Omental fat pad (tissue), 4 donors: ENCODE measurements around the gene NEK1. TPM values are rescaled to one million over a fixed set of nuclear protein-coding genes. Genes with fewer than 3 reads are reported as not detected.

ENCODE experiments used
- ATAC-seq: fragments of 150-250 bp; one replicate; pipeline ENCODE4 v1.9.1; 2016; ENCODE audit warnings: mild to moderate bottlenecking, moderate library complexity; ENCODE audit not compliant: low FRiP score
- DNase-seq: peaks from one replicate; pipeline ENCODE4 v3.0.0-alpha.2; 2019; ENCODE audit warnings: low spot score
- CTCF ChIP-seq, 3 donors: fragments of 450-650 bp; IDR thresholded peaks; one replicate each; pipeline ENCODE4 v1.5.1; 2016 to 2017; ENCODE audit warnings: antibody characterized with exemption in 3 of 3, mild to moderate bottlenecking in 3 of 3, moderate library complexity in 2 of 3
- total RNA-seq, 4 donors: library from RNA; depleted of rRNA; stranded (reverse); fragments of >200 nt; gene quantifications; one replicate each; pipeline ENCODE4 v1.1.0, GENCODE V29; 2016

The NEK1 gene
- total RNA-seq, 4 donors from 2014 or later, result 7.0 to 13.4 (median 9.8) TPM

GRCh38 chr4:169644802-169645201, 32.4 kb upstream of the NEK1 start:
- no peak for DNase-seq

DNA sequence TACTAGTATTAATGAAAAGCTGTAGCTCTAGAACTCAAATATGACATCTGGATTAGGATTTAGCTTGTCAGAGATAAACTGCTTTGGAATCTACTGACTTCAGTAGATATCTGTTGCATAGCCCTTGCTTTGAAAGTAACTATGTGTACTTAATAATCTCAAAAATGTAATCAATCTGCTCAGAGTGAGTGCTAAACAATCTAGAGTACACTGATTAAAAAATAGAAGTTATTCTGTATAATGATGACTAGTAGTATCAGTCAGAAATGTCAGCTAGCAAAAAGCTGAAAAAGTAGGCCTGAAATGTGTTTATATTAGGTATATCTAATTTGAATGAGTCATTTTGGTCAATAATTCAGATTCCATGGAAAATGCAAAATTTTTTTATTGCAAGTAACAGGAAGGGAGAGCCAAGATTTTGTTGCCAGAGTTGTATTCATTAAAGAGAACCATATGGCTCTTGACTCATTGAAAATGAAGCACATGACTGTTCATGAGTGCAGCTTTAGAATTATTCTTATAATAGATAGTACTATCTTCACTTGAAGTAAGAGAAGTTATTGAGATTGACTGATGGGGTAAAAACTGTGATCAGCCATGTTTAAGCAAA, 28.0 kb upstream of the NEK1 start:
- DNase-seq (no peak), ATAC-seq (no peak)
- no peak for TF ChIP-seq CTCF (IDR thresholded peaks at IDR 0.05)

More at GRCh38 chr4:169644802-169645201, 32.4 kb upstream of the NEK1 start:
- ATAC-seq, result no peak
- no peak for TF ChIP-seq CTCF (IDR thresholded peaks at IDR 0.05)

GRCh38 chr4:169634975-169635374, 22.6 kb upstream of the NEK1 start:
- ATAC-seq (no peak), DNase-seq (no peak)
- no peak for TF ChIP-seq CTCF (IDR thresholded peaks at IDR 0.05)

- ATAC-seq, result no peak
- no peak for TF ChIP-seq CTCF (IDR thresholded peaks at IDR 0.05)
- DNase-seq, result no peak
Measured at GRCh38 chr4:169632896-169633295, 20.5 kb upstream of the NEK1 start.

- TF ChIP-seq CTCF (IDR thresholded peaks at IDR 0.05), result no peak
- DNase-seq (no peak), ATAC-seq (no peak)
Measured at GRCh38 chr4:169630069-169630468, 17.7 kb upstream of the NEK1 start.

DNA sequence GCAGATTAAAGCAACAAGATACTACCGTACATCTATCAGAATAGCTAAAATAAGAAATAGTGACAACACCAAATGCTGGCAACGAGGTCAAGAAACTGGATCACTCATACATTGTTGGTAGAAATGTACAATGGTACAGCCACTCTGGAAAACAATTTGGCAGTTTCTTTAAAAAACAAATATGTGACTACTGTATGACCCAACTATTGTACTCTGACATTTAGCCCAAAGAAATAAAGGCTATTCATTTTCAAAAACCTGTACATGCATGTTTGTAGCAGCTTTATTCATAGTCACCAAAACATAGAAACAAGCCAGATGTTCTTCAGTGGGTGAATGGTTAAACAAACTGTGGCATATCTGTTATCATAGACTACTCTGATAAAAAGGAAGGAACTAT, 16.2 kb upstream of the NEK1 start:
- no peak for TF ChIP-seq CTCF (IDR thresholded peaks at IDR 0.05)
- no peak for DNase-seq
- ATAC-seq, result no peak

- no peak for TF ChIP-seq CTCF (IDR thresholded peaks at IDR 0.05)
- ATAC-seq, result no peak
- DNase-seq, result no peak
Measured at GRCh38 chr4:169627307-169627706, 14.9 kb upstream of the NEK1 start.
